Lower leg skin (tissue), 3 donors: Measurements from ENCODE around the gene KLF4.

ENCODE experiments used
- CTCF ChIP-seq, 3 donors: fragments of 450-650 bp; IDR thresholded peaks; one replicate each; pipeline ENCODE4 v1.5.1; 2016; ENCODE audit warnings: antibody characterized with exemption in 3 of 3, mild to moderate bottlenecking in 3 of 3, moderate library complexity in 2 of 3
- POLR2A ChIP-seq, 2 donors: fragments of 450-650 bp; IDR thresholded peaks; one replicate each; pipeline ENCODE4 v1.6.1; 2016 to 2017; ENCODE audit warnings: antibody characterized with exemption in 2 of 2, mild to moderate bottlenecking in 1 of 2, moderate library complexity in 1 of 2

GRCh38 chr9:107438211-107439031 lies 51.1 kb downstream of the KLF4 start:
- TF ChIP-seq CTCF (IDR thresholded peaks at IDR 0.05) = no peak
- no peak for TF ChIP-seq POLR2A (IDR thresholded peaks at IDR 0.05)
